HG03575 (cell line): ENCODE measurements around the gene COBL.

Source experiments
- ATAC-seq: cut with Tn5 transposase; IDR thresholded peaks from one replicate; pipeline ENCODE4 v1.9.1; 2021; ENCODE audit not compliant: unreplicated experiment, insufficient number of reproducible peaks, low FRiP score; ENCODE audit errors: extremely low read depth

Gene COBL

DNA sequence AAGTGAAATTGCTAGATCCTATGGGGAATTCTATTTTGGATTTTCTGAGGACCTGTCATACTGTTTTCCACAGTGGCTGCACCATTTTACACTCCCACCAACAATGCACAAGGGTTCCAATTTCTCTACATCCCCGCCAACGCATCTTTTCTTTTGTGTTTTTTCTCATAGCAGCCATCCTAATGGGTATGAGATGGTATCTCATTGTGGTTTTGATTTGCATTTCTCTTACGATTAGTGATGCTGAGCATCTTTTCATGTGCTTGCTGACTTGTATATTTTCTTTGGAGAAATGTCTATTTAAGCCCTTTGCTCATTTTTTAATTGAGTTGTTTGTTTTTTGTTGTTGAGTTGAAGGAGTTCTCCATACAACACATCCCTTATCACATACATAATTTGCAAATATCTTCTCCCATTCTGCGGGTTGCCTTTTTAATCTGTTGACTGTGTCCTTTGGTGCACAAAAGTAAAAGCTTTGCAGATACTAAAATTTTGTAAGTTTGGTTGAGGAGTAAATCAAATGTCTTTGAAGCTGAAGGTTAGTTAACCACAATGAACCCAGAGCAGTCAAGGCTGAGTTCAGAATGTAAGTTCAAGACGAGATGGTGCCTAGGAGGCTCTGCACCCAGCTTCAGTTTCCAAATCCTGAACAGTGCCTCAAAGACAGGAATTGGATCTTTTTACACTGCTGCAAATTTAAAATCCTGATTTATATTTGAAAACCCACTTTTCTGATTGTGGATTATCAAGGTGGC, 195.4 kb downstream of the COBL start:
- ATAC-seq, result no peak

DNA sequence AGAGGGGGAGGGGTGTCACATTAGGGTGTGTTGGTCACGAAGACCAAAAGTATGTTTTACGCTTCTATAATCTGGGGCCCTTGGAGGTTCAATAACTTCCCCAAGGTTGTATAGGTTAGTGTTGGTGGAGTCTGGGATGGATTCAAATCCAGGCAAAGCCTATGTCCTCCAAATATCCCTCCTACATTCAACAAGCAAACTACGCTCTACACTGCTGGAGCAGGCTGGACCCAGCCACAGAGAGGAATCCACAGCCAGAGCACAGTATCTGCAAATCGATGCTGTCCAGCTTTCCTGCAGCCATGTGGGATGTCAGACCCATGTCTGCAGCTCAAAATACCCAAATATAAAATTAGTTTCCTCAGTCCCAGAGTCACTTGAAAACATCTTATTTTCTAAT, 198.0 kb downstream of the COBL start:
- ATAC-seq, result no peak

DNA sequence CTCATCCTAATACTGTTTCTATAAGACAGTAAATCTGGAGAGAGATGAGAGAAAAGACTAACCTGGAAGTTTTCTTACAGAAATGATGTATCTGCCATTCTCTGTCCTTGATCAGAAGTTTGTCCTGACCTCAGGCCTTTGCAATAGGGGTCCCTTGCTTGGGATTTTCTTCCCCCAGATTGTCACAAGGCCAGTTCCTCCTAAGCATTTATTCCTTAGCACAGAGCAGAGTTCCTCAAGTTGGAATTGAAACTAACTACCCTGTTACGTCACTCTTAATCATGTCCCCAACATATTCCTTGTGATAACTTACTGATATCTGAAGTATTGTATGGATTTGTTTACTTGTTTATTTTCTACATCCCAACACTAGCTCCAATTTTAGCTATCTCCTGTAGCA, 202.1 kb downstream of the COBL start:
- no peak for ATAC-seq

DNA sequence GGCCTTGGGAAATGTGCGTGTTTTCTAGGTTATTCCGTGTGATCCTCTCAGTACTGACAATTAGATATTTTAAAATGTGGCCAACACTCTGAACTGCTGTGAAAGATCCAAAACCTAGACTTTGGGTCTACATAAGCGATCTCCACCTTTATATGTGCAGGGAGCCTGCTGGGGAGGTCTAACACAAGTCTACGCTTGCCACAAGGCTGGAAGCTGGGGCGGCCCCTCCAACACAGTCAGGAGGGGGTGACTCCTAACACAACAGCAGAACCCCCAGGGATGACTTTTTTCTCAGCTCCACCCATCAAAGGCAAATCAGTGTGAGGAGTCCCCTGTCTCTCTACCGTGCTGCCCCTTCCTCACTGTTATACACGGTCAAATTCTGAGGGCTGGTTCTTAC, 202.6 kb downstream of the COBL start:
- no peak for ATAC-seq

DNA sequence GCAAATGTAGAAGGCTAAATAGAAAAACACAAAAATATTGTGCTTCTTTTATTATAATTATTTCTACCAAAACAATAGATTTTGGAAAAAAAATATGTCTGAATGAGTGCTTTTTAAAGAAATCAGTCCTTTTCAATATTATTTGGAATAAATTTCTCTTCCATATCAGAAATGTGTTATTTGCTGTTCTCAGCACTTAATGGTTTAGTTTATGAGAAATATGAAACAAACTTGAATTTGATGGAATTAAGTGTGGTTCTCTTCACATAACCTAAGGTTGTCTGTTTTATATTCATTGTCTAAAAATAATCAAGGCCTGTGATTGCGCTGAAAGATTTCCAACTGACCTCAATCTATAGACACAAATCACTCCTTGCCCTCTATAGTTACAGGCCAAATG, 203.0 kb downstream of the COBL start:
- no peak for ATAC-seq

DNA sequence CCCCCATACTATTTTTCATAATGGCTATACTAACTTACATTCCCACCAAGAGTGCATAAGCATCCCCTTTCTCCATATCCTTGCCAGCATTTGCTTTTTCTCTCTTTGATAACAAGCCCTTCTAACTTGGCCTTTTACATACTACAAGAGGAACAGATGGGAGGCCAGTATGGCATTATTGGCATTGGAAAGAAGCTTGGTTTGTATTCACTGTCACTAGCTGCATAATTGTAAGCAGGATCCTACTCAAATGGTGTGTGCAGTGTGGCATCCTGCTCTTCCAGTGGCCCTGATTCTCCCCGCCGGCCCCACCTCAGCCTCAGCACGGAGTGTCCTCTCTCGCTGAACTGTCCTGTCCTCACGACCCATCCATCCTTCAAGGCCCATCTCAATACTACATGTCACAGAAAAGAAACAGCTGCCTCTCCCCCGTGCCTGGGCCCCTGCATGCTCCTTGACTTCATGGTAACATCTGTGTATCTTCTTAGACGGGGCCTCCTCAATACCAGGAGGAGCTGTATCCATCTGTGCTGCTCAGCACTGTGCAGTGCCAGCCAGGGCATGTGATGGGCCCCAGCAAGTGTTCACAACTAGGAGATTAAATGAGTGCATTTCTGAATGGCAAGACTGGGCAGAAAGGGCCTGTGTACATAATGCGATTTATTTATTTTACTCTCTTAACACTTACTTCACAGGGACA, 205.2 kb downstream of the COBL start:
- no peak for ATAC-seq

DNA sequence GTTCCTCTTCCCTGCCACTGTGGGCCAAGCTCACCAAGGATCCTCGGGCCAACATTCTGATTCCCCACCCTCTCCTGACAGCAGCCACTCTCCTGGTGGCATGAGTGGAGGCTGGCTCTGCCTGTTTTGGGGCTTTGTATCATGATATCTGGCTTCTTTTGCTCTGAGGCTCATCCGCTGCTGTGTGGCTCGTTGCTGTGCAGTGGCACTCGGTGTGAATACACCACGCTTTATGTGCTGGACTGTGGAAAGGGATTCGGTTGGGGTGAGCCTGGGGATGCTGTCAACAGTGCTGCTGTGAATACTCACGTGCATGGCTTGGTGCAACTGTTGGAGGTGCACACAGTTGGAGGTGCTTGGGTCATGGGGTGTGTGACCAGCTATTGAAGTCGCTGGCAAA, 208.5 kb downstream of the COBL start:
- no peak for ATAC-seq

DNA sequence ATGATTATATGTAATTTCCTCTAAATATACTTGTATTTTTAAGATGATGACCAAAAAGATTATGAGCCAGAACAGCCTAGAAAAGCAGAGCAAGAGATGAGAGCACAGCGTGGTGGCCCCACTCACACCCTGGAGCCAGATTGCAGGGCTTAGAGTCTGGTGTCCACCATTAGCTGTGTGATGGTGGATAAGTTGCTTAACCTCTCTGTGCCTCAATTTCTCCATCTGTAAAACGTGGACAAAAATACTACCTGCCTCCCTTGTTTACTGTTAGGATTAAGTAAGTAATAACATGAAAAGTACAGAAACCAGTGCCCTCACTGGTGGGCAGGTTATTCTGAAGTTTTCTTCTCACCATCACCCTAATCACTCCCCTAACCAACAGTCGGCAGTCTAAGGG, 212.3 kb downstream of the COBL start:
- no peak for ATAC-seq

DNA sequence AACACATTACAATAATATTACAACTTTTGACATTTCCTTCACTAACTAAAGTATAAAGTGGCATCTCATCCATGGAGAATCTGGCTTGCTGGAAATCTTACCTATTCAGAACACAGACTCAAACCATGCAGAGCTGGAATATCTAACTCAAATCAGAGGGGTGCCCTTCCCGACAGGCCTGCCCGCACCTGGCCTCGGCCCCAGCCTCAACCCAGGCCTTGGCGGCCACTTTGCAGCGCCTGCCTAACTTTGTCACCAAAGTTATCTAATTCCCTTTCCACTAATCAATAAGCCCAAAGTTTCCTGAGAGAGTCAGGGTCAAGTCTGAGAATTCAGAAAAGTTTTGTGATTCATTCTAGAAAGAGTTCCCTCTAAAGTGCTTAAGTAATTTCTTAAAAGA, 212.9 kb downstream of the COBL start:
- no peak for ATAC-seq

DNA sequence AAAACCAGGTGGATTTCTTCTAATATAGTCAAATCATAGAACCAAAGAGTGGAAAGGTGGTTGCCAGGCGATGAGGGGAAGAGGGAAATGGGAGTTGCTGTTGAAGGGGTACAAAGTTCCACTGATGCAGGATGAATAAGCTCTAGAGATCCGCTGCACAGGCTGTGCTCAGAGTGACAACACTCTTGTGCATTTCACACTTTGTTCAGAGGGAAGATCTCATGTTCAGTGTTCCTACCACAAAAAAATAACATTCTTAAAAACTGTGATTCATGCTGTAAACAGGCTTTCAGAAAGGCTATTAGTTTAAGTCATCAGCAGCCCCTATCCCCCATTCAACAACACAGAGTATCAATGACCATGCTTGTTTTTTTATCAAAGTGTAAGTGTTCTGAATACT, 213.8 kb downstream of the COBL start:
- ATAC-seq, result no peak

DNA sequence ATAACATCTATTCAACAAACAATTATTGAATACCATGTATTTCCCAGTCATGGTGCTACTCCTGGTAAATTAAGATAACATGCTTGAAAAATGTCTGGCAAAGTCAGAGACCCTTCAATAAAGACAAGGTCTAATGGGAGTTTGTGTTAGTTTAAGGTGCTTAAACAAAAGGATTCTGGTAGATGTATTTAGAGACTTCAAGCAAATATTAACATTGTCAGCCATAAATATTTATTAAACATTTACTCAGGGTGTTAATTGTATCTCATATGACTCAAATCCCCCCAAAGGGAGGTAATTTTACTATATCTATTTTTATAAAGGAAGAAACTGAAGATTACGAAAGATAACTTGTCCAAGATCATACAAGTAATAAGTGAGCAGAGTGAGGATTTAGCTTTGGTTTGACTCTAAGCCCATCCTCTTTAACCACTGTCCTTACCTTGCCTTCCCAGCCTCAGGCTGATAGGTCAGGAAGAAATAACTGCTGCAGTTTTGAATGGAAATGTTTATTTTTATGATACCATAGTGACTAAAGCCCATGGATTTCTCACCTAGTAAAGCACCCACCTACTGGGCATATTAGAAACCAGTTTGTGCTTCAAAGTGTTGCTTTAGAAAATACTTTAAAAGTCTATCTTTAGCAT, 215.4 kb downstream of the COBL start:
- no peak for ATAC-seq

DNA sequence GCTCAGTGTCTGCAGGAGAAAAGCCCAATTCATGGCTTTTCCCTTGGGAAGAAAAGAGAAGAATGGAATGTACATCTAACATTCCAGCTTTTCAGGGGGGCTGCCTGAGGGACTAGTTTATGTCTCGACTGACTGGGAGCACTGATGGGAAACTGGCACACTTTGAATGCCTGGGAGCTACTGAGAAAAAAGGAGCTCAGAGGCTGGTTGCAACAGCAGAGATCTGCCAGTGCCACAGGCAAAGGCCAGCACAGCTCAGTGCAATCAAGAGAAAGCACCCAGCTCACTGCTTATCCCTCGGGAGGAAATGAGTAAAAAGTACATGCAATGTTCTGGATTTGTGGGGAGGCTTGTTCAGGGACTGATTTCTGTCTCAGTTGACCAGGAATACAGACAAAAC, 226.2 kb downstream of the COBL start:
- no peak for ATAC-seq

DNA sequence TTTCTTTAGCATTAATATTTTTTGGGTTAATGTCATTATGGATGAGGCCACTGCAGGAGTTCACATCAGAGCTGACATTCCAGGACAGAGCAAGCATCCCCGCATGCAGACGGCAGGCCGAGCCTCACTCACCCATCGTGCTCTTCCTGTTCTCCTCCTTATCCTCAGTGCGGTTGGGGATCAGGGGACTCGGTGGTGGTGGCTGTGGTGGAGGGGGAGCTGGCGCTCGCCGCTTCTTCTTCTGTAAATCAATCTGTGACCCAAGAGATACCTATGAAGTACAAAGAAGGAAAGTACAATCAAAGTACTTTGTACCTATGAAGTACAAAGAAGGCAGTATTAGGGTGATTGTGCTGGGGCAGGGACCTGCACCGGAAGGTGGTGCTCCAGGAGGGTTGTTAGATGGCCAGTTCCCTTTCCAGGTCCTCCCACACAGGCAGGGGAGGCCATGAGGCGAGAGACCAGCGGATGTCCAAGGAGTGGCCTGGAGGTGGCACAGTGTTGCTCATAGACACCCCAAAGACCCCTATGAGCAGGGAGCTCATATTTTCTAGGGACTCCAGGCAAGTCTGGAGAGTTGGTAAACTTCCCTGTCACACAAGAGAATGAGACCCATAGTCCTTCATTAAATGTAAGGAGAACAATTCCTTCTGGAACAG, 231.4 kb downstream of the COBL start:
- ATAC-seq, result no peak

DNA sequence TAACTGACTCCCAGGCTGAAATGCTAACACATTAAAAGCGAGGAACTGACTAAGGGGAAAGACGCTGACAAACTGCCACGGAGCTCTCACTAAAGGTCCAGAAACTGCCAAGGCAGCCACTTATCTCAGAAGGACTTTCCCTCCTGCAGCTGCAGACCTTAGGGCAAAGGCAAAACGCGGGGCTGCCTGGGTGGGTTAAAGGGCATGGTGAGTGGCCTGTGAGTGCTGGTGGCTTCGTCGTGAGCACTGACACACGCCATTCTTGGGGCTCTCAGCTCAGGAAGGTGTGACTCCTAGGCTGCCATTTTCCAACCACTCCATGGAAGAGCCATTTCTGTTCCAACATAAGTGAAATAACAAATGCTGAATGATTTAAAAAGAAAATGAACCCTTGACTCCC, 232.5 kb downstream of the COBL start:
- ATAC-seq, result no peak

DNA sequence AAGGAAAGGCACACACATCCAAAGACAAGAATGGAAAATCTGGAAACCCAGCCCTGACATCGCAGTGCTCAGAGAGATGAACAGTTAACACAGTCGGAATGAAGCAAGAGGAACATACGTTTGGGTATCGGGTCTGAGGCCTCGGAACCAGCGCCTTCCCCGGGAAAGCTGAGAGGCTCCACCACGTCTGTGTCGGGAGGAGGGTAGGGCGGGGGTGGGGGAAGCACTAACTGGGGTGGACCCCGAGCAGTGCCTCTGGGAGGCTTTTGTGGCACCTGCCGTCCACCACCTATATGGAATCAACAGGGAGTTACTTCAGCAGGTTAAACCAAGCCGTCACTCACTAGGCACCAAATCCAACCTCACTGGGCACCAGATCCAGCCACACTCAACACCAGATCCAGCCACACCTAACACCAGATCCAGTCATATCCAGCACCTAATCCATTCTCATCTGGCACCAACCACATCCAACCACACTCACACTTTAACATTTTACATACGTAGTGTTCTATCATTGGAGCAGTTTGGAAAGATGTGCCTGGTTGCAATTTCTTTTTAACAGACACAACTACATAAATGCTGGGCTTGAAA, 233.6 kb downstream of the COBL start:
- no peak for ATAC-seq

DNA sequence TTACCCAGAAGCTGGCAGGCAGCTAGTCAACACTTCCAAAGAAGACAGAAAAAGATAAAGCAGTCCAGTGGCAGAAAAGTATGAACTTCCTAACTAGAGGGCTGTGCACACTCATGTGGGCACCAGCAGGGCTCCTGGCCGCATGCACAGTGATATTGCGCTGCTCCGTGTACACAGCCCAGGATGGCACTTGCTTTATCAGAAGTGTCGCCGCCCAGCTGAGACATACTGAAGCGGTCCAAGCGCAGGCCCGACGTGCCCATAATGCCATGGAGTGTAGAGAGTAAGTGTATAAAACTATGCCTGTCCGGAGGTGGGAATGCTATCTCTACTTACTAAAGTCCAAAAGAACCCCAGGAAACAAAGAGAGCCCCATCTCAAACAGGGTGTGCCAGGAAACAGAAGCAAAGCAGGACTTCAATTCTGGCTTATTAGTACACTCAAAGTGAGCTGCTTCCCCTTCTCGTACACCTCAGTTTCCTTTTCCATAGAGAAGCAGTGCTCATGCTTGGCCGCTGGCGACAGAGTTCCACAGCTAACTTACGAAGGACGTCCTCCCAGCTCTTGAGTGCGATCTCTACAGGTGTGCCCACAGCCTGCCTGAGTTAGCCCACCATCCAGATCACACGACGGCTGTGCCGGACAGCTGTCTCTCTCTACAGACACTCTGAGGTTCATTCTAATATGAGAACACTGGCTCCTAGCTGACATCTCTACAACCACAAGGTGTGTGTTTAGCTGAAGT, 234.3 kb downstream of the COBL start:
- ATAC-seq, result no peak

DNA sequence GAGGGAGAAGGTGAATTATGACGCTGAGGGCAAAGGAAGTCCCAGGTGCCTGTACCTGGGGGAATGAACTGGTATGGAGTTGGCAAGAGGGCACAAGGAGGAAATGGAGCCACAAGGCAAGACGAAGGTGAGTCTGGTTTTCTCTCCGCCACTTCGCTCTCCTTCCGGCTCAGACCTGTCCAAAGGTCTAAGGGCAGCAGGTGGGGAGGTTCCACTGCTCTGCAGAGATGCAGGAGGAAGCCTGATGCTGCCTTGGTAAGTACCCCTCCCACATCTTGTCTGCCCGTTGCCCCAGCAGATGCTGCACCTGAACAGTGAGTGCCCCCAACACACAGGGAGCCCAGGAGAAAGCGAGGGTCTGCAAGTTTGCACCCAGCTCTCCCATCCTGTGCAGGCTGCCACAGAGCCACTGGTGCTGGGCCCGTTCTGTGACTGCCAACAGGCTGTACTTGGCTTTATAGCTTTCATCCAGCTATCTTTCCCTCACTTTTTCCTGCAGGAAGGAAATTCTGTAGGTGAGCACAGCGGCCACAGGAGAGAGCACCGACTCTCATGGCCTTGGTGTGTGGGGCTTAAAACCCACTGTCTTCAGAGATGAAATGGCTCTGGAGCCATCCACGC, 235.2 kb downstream of the COBL start:
- ATAC-seq, result no peak

DNA sequence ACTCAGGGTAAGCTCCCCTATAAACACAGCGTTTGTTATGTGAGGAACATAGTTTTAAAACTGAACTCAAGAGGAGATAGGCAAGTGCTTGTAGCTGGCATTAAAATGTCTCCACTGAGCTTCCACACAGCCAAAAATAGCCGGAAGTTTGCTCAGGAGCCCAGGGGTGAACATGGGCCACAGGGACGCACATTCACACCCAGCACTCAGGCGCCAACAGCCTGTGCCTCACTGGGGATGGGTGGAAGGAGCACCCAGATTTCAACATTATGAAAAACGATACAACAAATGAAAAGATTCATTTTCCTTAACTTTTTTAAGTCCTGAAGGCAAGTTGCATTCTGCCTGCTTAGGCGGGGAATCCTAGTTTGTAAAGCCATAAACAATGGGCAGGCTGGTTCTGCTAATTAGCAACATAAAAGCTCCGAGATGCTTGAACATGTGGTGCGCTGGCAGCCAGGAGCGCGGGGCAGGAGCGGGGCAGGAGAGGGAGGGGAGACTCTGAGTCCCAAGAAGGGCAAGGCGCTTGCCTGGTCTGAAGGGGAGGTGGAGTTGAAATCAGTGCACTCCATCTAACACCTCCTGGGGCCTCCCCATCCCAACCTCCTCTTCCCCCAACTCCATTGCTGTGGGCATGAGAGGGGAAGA, 235.9 kb downstream of the COBL start:
- ATAC-seq, result no peak
